HepG2 (cell line): Measurements from ENCODE around the gene RNF114. TPM values are rescaled to one million over a fixed set of nuclear protein-coding genes. Genes with fewer than 3 reads are reported as not detected.

ENCODE experiments used
- AGO2 ChIP-seq: fragments of 200-400 bp; formaldehyde crosslinking; optimal IDR thresholded peaks from 2 replicates; pipeline ENCODE3; 2017; ENCODE audit warnings: mild to moderate bottlenecking, low read depth, low read length, moderate library complexity
- ATF4 ChIP-seq, 2 experiments: fragments of 450-650 bp in 1 of 2; sonication (generic) in 1 of 2; formaldehyde crosslinking; IDR thresholded peaks; 2 replicates each; pipeline versions ENCODE4 v1.5.0 to v1.8.0; 2020 to 2022; ENCODE audit warnings: mild to moderate bottlenecking in 1 of 2, missing genetic modification reagents in 1 of 2
- FOXO1 ChIP-seq: sonication (generic); formaldehyde crosslinking; IDR thresholded peaks from 2 replicates; pipeline ENCODE4 v1.4.0; 2020; ENCODE audit warnings: missing genetic modification reagents
- HNRNPK ChIP-seq: fragments of 200-400 bp; formaldehyde crosslinking; IDR thresholded peaks from 2 replicates; pipeline ENCODE4 v1.6.1; 2018; ENCODE audit warnings: low read length, low read depth, moderate library complexity, mild to moderate bottlenecking; ENCODE audit not compliant: poor library complexity, severe bottlenecking
- MED1 ChIP-seq: sonication (generic); formaldehyde crosslinking; IDR thresholded peaks from 2 replicates; pipeline ENCODE4 v1.4.0; 2020; ENCODE audit warnings: missing genetic modification reagents
- NR0B2 ChIP-seq: sonication (generic); formaldehyde crosslinking; IDR thresholded peaks from 2 replicates; pipeline ENCODE4 v1.4.0; 2020; ENCODE audit warnings: mild to moderate bottlenecking, missing genetic modification reagents
- SIN3A ChIP-seq: IDR thresholded peaks from 2 replicates; pipeline ENCODE4 v1.6.1; 2011; ENCODE audit warnings: low read depth, mild to moderate bottlenecking, control low read depth, low read length, borderline replicate concordance
- TIGD3 ChIP-seq: sonication (generic); formaldehyde crosslinking; IDR thresholded peaks from 2 replicates; pipeline ENCODE4 v1.5.1; 2020; ENCODE audit warnings: mild to moderate bottlenecking, missing genetic modification reagents, borderline replicate concordance
- TMF1 ChIP-seq: sonication (generic); formaldehyde crosslinking; IDR thresholded peaks from 2 replicates; pipeline ENCODE4 v1.8.1; 2022; ENCODE audit warnings: low read depth, missing genetic modification reagents
- ZBTB14 ChIP-seq: sonication (generic); formaldehyde crosslinking; IDR thresholded peaks from 2 replicates; pipeline ENCODE4 v1.4.0; 2020; ENCODE audit warnings: missing genetic modification reagents
- ZFP82 ChIP-seq: sonication (generic); formaldehyde crosslinking; IDR thresholded peaks from 2 replicates; pipeline ENCODE4 v1.5.1; 2020; ENCODE audit warnings: mild to moderate bottlenecking, missing genetic modification reagents, borderline replicate concordance
- ZNF260 ChIP-seq: sonication (generic); formaldehyde crosslinking; IDR thresholded peaks from 2 replicates; pipeline ENCODE4 v1.4.0; 2020; ENCODE audit warnings: missing genetic modification reagents, low read depth, mild to moderate bottlenecking, borderline replicate concordance
- ZNF337 ChIP-seq: sonication (generic); formaldehyde crosslinking; IDR thresholded peaks from 2 replicates; pipeline ENCODE4 v1.5.1; 2020; ENCODE audit warnings: missing genetic modification reagents, low read depth, mild to moderate bottlenecking, borderline replicate concordance
- ZNF33B ChIP-seq: sonication (generic); formaldehyde crosslinking; IDR thresholded peaks from 2 replicates; pipeline ENCODE4 v1.5.1; 2020; ENCODE audit warnings: mild to moderate bottlenecking, missing genetic modification reagents
- ZNF605 ChIP-seq: sonication (generic); formaldehyde crosslinking; IDR thresholded peaks from 2 replicates; pipeline ENCODE4 v1.8.0; 2022; ENCODE audit warnings: mild to moderate bottlenecking, missing genetic modification reagents
- ZSCAN21 ChIP-seq: sonication (generic); formaldehyde crosslinking; IDR thresholded peaks from 2 replicates; pipeline ENCODE4 v1.8.0; 2022; ENCODE audit warnings: mild to moderate bottlenecking, missing genetic modification reagents, moderate library complexity, borderline replicate concordance
- polyA plus RNA-seq, 8 experiments: library from polyadenylated mRNA; depleted of rRNA in 3 of 8; stranded (reverse) in 7 of 8; unstranded in 1 of 8; fragments of >200 nt; fragmentation: Illumina TruSeq in 4 of 8; extraction: Trizol in 4 of 8; gene quantifications; 2 replicates each; pipeline versions ENCODE4 v1.2.1 to v1.2.3, GENCODE V29; 2011 to 2016; ENCODE audit warnings: low read depth in 4 of 8, missing spikeins in 1 of 8, mixed read lengths in 1 of 8; ENCODE audit not compliant: insufficient read depth in 1 of 8
- total RNA-seq, 5 experiments: library from RNA; depleted of rRNA; stranded (reverse); fragments of >200 nt; fragmentation: Illumina TruSeq; extraction: Trizol; gene quantifications; 2 replicates each; pipeline ENCODE4 v1.2.3, GENCODE V29; 2016; ENCODE audit warnings: low read depth in 1 of 5
- TF ChIP-seq, protein P1 (sequence below): sonication (generic); formaldehyde crosslinking; IDR thresholded peaks from 2 replicates; pipeline ENCODE4 v1.4.0; 2020; ENCODE audit warnings: low read depth, mild to moderate bottlenecking, missing genetic modification reagents
- TF ChIP-seq, protein P2 (sequence below): sonication (generic); formaldehyde crosslinking; IDR thresholded peaks from 2 replicates; pipeline ENCODE4 v1.9.0; 2022; ENCODE audit warnings: missing genetic modification reagents, mild to moderate bottlenecking, borderline replicate concordance

RNF114 gene
- total and polyA plus RNA-seq, 2 of the 13 experiments (the other 11 are each of a cell fraction or from before 2014, with no cell fraction given) = 119 to 126 TPM

DNA sequence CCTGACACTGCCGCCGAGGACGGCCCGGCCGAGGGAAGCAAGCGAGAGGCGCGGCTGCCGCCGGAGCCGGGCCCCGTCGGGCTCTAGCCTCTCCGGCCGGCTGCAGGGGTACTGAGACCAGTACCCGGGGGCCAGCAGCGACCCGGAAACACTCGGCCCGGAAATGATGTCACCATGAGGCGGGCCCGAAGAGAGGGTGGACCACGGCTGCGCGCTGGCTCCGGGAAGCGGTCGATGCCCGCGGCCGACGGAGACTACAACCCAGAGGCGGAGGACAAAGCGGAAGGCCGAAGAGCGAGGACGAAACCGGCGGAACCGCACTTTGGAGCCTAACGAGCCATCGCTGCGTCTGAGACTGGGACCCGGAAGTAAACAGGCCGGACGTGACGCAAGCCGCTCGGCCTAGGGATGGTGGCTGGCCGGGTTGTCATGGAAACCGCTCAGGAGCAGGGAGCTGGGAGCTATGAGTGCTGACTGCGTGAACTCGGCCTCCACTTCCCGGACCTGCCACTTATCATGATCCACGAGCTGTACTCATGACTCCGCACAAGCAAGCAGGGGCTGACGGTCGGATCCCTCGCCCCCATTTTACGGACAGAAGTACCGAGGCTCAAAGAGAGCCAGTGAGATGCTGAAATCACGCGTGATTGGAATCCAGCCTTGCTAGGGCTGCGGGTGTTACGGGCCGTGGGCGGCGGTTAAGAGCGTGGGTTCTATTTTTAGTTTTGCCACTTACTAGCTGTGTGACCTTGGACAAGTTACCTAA is 20.6 kb upstream of the RNF114 start, which contains the start of gene SPATA2 (continued):
- TF ChIP-seq, protein P1, sequence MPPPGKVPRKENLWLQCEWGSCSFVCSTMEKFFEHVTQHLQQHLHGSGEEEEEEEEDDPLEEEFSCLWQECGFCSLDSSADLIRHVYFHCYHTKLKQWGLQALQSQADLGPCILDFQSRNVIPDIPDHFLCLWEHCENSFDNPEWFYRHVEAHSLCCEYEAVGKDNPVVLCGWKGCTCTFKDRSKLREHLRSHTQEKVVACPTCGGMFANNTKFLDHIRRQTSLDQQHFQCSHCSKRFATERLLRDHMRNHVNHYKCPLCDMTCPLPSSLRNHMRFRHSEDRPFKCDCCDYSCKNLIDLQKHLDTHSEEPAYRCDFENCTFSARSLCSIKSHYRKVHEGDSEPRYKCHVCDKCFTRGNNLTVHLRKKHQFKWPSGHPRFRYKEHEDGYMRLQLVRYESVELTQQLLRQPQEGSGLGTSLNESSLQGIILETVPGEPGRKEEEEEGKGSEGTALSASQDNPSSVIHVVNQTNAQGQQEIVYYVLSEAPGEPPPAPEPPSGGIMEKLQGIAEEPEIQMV (CRISPR knock-in tag) = no peak
- TF ChIP-seq ZNF605 (CRISPR knock-in tag) (no peak), ZNF260 (CRISPR knock-in tag) (peak; percentile 78; the same call in 1 of the 2 replicates), ZFP82 (CRISPR knock-in tag) (0 out of 2 replicates have a peak, but pooled peaks have one; percentile 82), ZBTB14 (CRISPR knock-in tag) (0 out of 2 replicates have a peak, but pooled peaks have one; percentile 40), MED1 (CRISPR knock-in tag) (peak; percentile 77), NR0B2 (peak; percentile 92), ZNF337 (CRISPR knock-in tag) (no peak), TIGD3 (CRISPR knock-in tag) (0 out of 2 replicates have a peak, but pooled peaks have one; percentile 67), SIN3A (peak; percentile 75), ZNF33B (CRISPR knock-in tag) (no peak), FOXO1 (CRISPR knock-in tag) (peak; percentile 73), HNRNPK (no peak), ATF4 (CRISPR knock-in tag; IDR thresholded peaks at IDR 0.05) (peak in 1 of 2 experiments; percentile 84; a peak in 2 of 4 replicates), TMF1 (CRISPR knock-in tag) (peak; percentile 89; the same call in 1 of the 2 replicates), AGO2 (peak; percentile 45), ZSCAN21 (CRISPR knock-in tag) (peak; percentile 100)
- TF ChIP-seq, protein P2, sequence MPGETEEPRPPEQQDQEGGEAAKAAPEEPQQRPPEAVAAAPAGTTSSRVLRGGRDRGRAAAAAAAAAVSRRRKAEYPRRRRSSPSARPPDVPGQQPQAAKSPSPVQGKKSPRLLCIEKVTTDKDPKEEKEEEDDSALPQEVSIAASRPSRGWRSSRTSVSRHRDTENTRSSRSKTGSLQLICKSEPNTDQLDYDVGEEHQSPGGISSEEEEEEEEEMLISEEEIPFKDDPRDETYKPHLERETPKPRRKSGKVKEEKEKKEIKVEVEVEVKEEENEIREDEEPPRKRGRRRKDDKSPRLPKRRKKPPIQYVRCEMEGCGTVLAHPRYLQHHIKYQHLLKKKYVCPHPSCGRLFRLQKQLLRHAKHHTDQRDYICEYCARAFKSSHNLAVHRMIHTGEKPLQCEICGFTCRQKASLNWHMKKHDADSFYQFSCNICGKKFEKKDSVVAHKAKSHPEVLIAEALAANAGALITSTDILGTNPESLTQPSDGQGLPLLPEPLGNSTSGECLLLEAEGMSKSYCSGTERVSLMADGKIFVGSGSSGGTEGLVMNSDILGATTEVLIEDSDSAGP (CRISPR knock-in tag) = peak; percentile 90; the same call in 1 of the 2 replicates
